K562 (cell line): ENCODE results near the gene PIGX. TPM values are rescaled to one million over a fixed set of nuclear protein-coding genes. Genes with fewer than 3 reads are reported as not detected.

Experiments
- KAT8 ChIP-seq: fragments of 450-650 bp; IDR thresholded peaks from 2 replicates; pipeline ENCODE4 v1.6.1; 2016; ENCODE audit warnings: low read depth, mild to moderate bottlenecking
- MGA ChIP-seq: fragments of 450-650 bp; IDR thresholded peaks from 2 replicates; pipeline ENCODE4 v1.6.1; 2016; ENCODE audit warnings: mild to moderate bottlenecking, moderate library complexity
- NONO ChIP-seq, 2 experiments: fragments of 200-400 bp in 1 of 2; fragments of 450-650 bp in 1 of 2; formaldehyde crosslinking in 1 of 2; IDR thresholded peaks; 2 replicates each; pipeline ENCODE4 v1.6.1; 2017; ENCODE audit warnings: low read depth in 2 of 2, mild to moderate bottlenecking in 2 of 2, moderate library complexity in 2 of 2, low read length in 1 of 2
- RUNX1 ChIP-seq: sonication (generic); IDR thresholded peaks from 2 replicates; pipeline ENCODE4 v1.6.1; 2016; ENCODE audit warnings: antibody characterized with exemption, low read depth
- TGIF2 ChIP-seq: sonication (generic); formaldehyde crosslinking; IDR thresholded peaks from 2 replicates; pipeline ENCODE4 v1.8.1; 2022; ENCODE audit warnings: mild to moderate bottlenecking, missing genetic modification reagents, moderate library complexity
- ZBTB17 ChIP-seq: fragments of 450-650 bp; formaldehyde crosslinking; IDR thresholded peaks from 2 replicates; pipeline ENCODE4 v1.4.0; 2020; ENCODE audit warnings: mild to moderate bottlenecking
- polyA plus RNA-seq, 8 experiments: library from polyadenylated mRNA; depleted of rRNA in 4 of 8; stranded (reverse) in 5 of 8; unstranded in 3 of 8; fragments of >200 nt; fragmentation: Nextera tagmentation in 2 of 8; fragmentation: Illumina TruSeq in 1 of 8; extraction: Ambion mirVana in 2 of 8; extraction: Trizol in 1 of 8; gene quantifications; 2 replicates each; pipeline versions ENCODE4 v1.2.1 to v1.2.3, GENCODE V29; 2011 to 2014; ENCODE audit warnings: inconsistent platforms in 1 of 8, missing spikeins in 1 of 8
- total RNA-seq, 7 experiments: library from RNA; depleted of rRNA in 6 of 7; stranded (reverse); fragments of >200 nt in 6 of 7; fragmentation: Illumina TruSeq in 2 of 7; extraction: Trizol in 2 of 7; gene quantifications; 2 replicates each; pipeline versions ENCODE4 v1.2.1 to v1.2.3, GENCODE V29; 2011 to 2021; ENCODE audit warnings: low replicate concordance in 1 of 7

Gene PIGX
- total and polyA plus RNA-seq, 9 of the 15 experiments (the other 6 are each of a cell fraction or from before 2014, with no cell fraction given): 3.7 to 36.3 (median 26.9) TPM

DNA sequence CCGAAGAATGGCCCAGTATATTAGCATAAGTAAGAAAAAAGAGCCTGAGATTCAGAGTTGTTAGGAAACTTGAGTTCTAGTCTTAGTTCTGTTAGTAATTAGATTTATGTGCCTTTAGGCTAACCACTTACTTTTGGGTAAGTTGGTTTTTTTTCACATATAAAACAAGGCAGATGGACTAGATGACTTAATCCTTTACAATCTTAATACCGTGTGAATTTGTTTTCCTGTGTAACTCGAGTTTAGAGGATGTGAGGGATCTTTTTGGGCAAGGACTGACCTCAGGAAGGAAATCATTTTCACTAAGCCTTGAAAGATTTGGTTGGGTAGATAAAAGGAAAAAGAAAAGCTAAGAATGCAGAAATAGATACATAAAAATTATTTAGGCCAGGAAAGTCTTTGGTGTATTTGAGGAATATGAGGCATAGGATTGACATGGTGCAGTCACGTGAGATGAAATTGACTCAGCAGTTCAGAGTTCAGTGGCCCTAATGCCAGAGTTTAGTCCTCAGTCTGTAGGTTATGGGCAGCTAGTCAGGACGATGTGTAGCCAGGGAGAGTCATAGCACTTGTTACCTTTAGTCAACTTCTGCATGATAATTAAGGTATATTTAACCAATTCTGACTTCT, 62.1 kb downstream of the PIGX start (continued):
- TF ChIP-seq KAT8 (no peak), NONO (IDR thresholded peaks at IDR 0.05; ENCODE audit: low read depth in 2 of 2, low read length in 1 of 2) (no peak), RUNX1 (no peak), TGIF2 (CRISPR knock-in tag) (no peak), MGA (no peak), ZBTB17 (CRISPR knock-in tag) (no peak)
